ENCODE results near the gene ZNF860. TPM values are rescaled to one million over a fixed set of nuclear protein-coding genes. Genes with fewer than 3 reads are reported as not detected.
A peak's percentile ranks its signal among the peaks of the same experiment; 100 is the strongest.
"Not testable (repeated sequence)": the region's sequence is repeated elsewhere in the genome, so short reads cannot be mapped to it uniquely, and the experiment has no call there.

ZNF860 gene
- polyA plus RNA-seq, 1 donor from 2014 or later = 27.7 TPM

- Mint-ChIP-seq H3K4me3 (peak overlapping the region; percentile 70 to 95 (median 78)), H3K27me3 (no peaks in the 10 kb centered on the region), H3K9me3 (peaks cover 0 to 3% (median 0%) of the 10 kb centered on the region in 3 donors), H3K36me3 (peaks cover 4% of the 10 kb centered on the region), H3K27ac (peak overlapping the region; percentile 73 to 97 (median 94)), H3K4me1 (peaks cover 81 to 89% (median 86%) of the 10 kb centered on the region in 3 donors)
Measured at GRCh38 chr3:31973081-31973480, 8.5 kb upstream of the ZNF860 start.

- Mint-ChIP-seq H3K4me1 (peaks cover 80 to 89% (median 86%) of the 10 kb centered on the region in 3 donors), H3K9me3 (peaks cover 0 to 3% (median 0%) of the 10 kb centered on the region in 3 donors), H3K36me3 (peaks cover 4% of the 10 kb centered on the region), H3K4me3 (peak overlapping the region in 3 of 4 donors; percentile 0 to 95 (median 71)), H3K27me3 (no peaks in the 10 kb centered on the region), H3K27ac (peak overlapping the region; percentile 73 to 97 (median 94))
Measured at GRCh38 chr3:31973837-31974236, 7.7 kb upstream of the ZNF860 start.

GRCh38 chr3:31974471-31974870, 7.1 kb upstream of the ZNF860 start:
- H3K4me1 Mint-ChIP-seq = peaks cover 77 to 87% (median 86%) of the 10 kb centered on the region in 3 donors
- peaks cover 0 to 3% (median 0%) of the 10 kb centered on the region in 3 donors for H3K9me3 Mint-ChIP-seq
- H3K4me3 Mint-ChIP-seq = peak overlapping the region in 3 of 4 donors; percentile 24 to 81 (median 70)
- H3K27ac Mint-ChIP-seq = peak overlapping the region; percentile 73 to 97 (median 90)
- H3K36me3 Mint-ChIP-seq = peaks cover 4% of the 10 kb centered on the region
- no peaks in the 10 kb centered on the region for H3K27me3 Mint-ChIP-seq

GRCh38 chr3:31974964-31975363, 6.6 kb upstream of the ZNF860 start:
- peak overlapping the region in 3 of 4 donors; percentile 24 to 81 (median 70) for H3K4me3 Mint-ChIP-seq
- H3K27me3 Mint-ChIP-seq = no peaks in the 10 kb centered on the region

GRCh38 chr3:31976302-31976701, 5.2 kb upstream of the ZNF860 start:
- H3K4me3 Mint-ChIP-seq = peak overlapping the region; percentile 24 to 86 (median 64)
- peaks cover 0 to 3% (median 0%) of the 10 kb centered on the region in 3 donors for H3K9me3 Mint-ChIP-seq
- H3K27ac Mint-ChIP-seq = peak overlapping the region; percentile 73 to 90 (median 86)
- no peaks in the 10 kb centered on the region for H3K27me3 Mint-ChIP-seq
- peaks cover 3% of the 10 kb centered on the region for H3K36me3 Mint-ChIP-seq
- H3K4me1 Mint-ChIP-seq = peaks cover 66 to 78% (median 77%) of the 10 kb centered on the region in 3 donors

More at GRCh38 chr3:31974964-31975363, 6.6 kb upstream of the ZNF860 start:
- Mint-ChIP-seq H3K9me3 (peaks cover 0 to 3% (median 0%) of the 10 kb centered on the region in 3 donors), H3K4me1 (peaks cover 75 to 87% (median 86%) of the 10 kb centered on the region in 3 donors), H3K27ac (peak overlapping the region; percentile 73 to 97 (median 90)), H3K36me3 (peaks cover 4% of the 10 kb centered on the region)

GRCh38 chr3:31977736-31978135, 3.8 kb upstream of the ZNF860 start:
- Mint-ChIP-seq H3K4me1 (peaks cover 67 to 73% (median 68%) of the 10 kb centered on the region in 3 donors), H3K9me3 (peaks cover 0 to 3% (median 2%) of the 10 kb centered on the region in 3 donors), H3K27me3 (no peaks in the 10 kb centered on the region), H3K36me3 (peaks cover 3% of the 10 kb centered on the region), H3K27ac (peak overlapping the region in 2 of 3 donors; percentile 81 to 90), H3K4me3 (peak overlapping the region; percentile 67 to 99 (median 92))

GRCh38 chr3:31978553-31978952, 3.0 kb upstream of the ZNF860 start:
- Mint-ChIP-seq H3K36me3 (peaks cover 8% of the 10 kb centered on the region), H3K27me3 (no peaks in the 10 kb centered on the region), H3K4me3 (peak overlapping the region; percentile 89 to 99 (median 96)), H3K4me1 (peaks cover 67 to 73% (median 68%) of the 10 kb centered on the region in 3 donors), H3K9me3 (peaks cover 0 to 3% (median 2%) of the 10 kb centered on the region in 3 donors), H3K27ac (peak overlapping the region; percentile 73 to 81 (median 79))

- Mint-ChIP-seq H3K4me3 (peak overlapping the region; percentile 89 to 99 (median 96)), H3K27ac (peak overlapping the region; percentile 81 to 97 (median 83)), H3K4me1 (peaks cover 66 to 70% (median 66%) of the 10 kb centered on the region in 3 donors), H3K9me3 (peaks cover 0 to 3% (median 2%) of the 10 kb centered on the region in 3 donors), H3K27me3 (no peaks in the 10 kb centered on the region), H3K36me3 (peaks cover 10% of the 10 kb centered on the region)
Measured at GRCh38 chr3:31979001-31979697, 2.4 kb upstream of the ZNF860 start.

GRCh38 chr3:31980530-31981205, 882 bp upstream of the ZNF860 start:
- H3K4me1 Mint-ChIP-seq = peaks cover 57 to 66% (median 62%) of the 10 kb centered on the region in 3 donors

GRCh38 chr3:31984321-31984720, 2.8 kb downstream of the ZNF860 start:
- peak overlapping the region in 1 of 3 donors; percentile 34 for H3K27ac Mint-ChIP-seq
- peak overlapping the region; percentile 51 to 90 (median 74) for H3K4me3 Mint-ChIP-seq
- no peaks in the 10 kb centered on the region for H3K27me3 Mint-ChIP-seq

More at GRCh38 chr3:31980530-31981205, 882 bp upstream of the ZNF860 start:
- peaks cover 0 to 2% (median 2%) of the 10 kb centered on the region in 3 donors for H3K9me3 Mint-ChIP-seq
- peak overlapping the region; percentile 89 to 99 (median 97) for H3K4me3 Mint-ChIP-seq
- peak overlapping the region; percentile 81 to 97 (median 90) for H3K27ac Mint-ChIP-seq
- no peaks in the 10 kb centered on the region for H3K27me3 Mint-ChIP-seq
- peaks cover 10% of the 10 kb centered on the region for H3K36me3 Mint-ChIP-seq

GRCh38 chr3:31985831-31986230, 4.3 kb downstream of the ZNF860 start:
- Mint-ChIP-seq H3K4me3 (peak overlapping the region in 3 of 4 donors; percentile 65 to 74 (median 72)), H3K4me1 (peaks cover 33 to 34% (median 34%) of the 10 kb centered on the region in 3 donors), H3K36me3 (peaks cover 10% of the 10 kb centered on the region), H3K27me3 (no peaks in the 10 kb centered on the region), H3K9me3 (peaks cover 2 to 11% (median 6%) of the 10 kb centered on the region in 3 donors), H3K27ac (peak overlapping the region in 1 of 3 donors; percentile 65)

More at GRCh38 chr3:31984321-31984720, 2.8 kb downstream of the ZNF860 start:
- Mint-ChIP-seq H3K36me3 (peaks cover 12% of the 10 kb centered on the region), H3K9me3 (peaks cover 2 to 11% (median 6%) of the 10 kb centered on the region in 3 donors), H3K4me1 (peaks cover 33 to 39% (median 36%) of the 10 kb centered on the region in 3 donors)

- Mint-ChIP-seq H3K27ac (no peak overlapping the region), H3K4me3 (no peak overlapping the region), H3K27me3 (no peaks in the 10 kb centered on the region), H3K4me1 (peaks cover 18 to 22% (median 22%) of the 10 kb centered on the region in 3 donors), H3K36me3 (peaks cover 11% of the 10 kb centered on the region), H3K9me3 (peaks cover 3 to 10% (median 9%) of the 10 kb centered on the region in 3 donors)
Measured at GRCh38 chr3:31988271-31988670, 6.7 kb downstream of the ZNF860 start.

GRCh38 chr3:31992995-31993394, 11.4 kb downstream of the ZNF860 start:
- Mint-ChIP-seq H3K4me1 (peaks cover 14 to 24% (median 16%) of the 10 kb centered on the region in 3 donors), H3K9me3 (peaks cover 4 to 18% (median 5%) of the 10 kb centered on the region in 3 donors), H3K27ac (peak overlapping the region in 1 of 3 donors; percentile 10)
- H3K36me3 Mint-ChIP-seq, H3K4me3 Mint-ChIP-seq, H3K27me3 Mint-ChIP-seq: not testable (repeated sequence)

- peaks cover 4 to 18% (median 6%) of the 10 kb centered on the region in 3 donors for H3K9me3 Mint-ChIP-seq
- H3K4me1 Mint-ChIP-seq = peaks cover 21 to 27% (median 22%) of the 10 kb centered on the region in 3 donors
- H3K27ac Mint-ChIP-seq = peak overlapping the region in 1 of 3 donors; percentile 51
- H3K36me3 Mint-ChIP-seq = peaks cover 6% of the 10 kb centered on the region
- no peaks in the 10 kb centered on the region for H3K27me3 Mint-ChIP-seq
- H3K4me3 Mint-ChIP-seq = no peak overlapping the region
Measured at GRCh38 chr3:31993843-31994242, 12.3 kb downstream of the ZNF860 start.
